WERI-Rb-1 (cell line): Measurements from ENCODE around the gene RIPOR3.

Experiments
- DNase-seq: peaks from one replicate; pipeline ENCODE4 v3.0.0-alpha.2; 2020
- H3K27ac ChIP-seq: fragments of 250-450 bp; sonication (Bioruptor Pico); 2 replicates; pipeline ENCODE4 v1.5.1; 2020; ENCODE audit warnings: mild to moderate bottlenecking, moderate library complexity
- H3K27me3 ChIP-seq: fragments of 250-450 bp; sonication (Bioruptor Pico); 2 replicates; pipeline ENCODE4 v1.5.1; 2021; ENCODE audit warnings: mild to moderate bottlenecking, low read depth, moderate library complexity; ENCODE audit not compliant: insufficient read depth, severe bottlenecking
- H3K36me3 ChIP-seq: fragments of 250-450 bp; sonication (Bioruptor Pico); 2 replicates; pipeline ENCODE4 v1.5.1; 2020; ENCODE audit warnings: mild to moderate bottlenecking, moderate library complexity
- H3K4me3 ChIP-seq: 2 replicates; pipeline ENCODE4 v1.5.1; 2011; ENCODE audit warnings: low read depth, mild to moderate bottlenecking, control low read depth, low read length
- H3K9me3 ChIP-seq: fragments of 250-450 bp; sonication (Bioruptor Pico); 2 replicates; pipeline ENCODE4 v1.5.1; 2021; ENCODE audit warnings: mild to moderate bottlenecking, moderate library complexity; ENCODE audit not compliant: severe bottlenecking
- TF ChIP-seq, protein P1 (sequence below): IDR thresholded peaks from 2 replicates; pipeline ENCODE4 v1.5.1; 2011; ENCODE audit warnings: low read depth, mild to moderate bottlenecking, control low read depth, inconsistent platforms, low read length

The RIPOR3 gene

DNA sequence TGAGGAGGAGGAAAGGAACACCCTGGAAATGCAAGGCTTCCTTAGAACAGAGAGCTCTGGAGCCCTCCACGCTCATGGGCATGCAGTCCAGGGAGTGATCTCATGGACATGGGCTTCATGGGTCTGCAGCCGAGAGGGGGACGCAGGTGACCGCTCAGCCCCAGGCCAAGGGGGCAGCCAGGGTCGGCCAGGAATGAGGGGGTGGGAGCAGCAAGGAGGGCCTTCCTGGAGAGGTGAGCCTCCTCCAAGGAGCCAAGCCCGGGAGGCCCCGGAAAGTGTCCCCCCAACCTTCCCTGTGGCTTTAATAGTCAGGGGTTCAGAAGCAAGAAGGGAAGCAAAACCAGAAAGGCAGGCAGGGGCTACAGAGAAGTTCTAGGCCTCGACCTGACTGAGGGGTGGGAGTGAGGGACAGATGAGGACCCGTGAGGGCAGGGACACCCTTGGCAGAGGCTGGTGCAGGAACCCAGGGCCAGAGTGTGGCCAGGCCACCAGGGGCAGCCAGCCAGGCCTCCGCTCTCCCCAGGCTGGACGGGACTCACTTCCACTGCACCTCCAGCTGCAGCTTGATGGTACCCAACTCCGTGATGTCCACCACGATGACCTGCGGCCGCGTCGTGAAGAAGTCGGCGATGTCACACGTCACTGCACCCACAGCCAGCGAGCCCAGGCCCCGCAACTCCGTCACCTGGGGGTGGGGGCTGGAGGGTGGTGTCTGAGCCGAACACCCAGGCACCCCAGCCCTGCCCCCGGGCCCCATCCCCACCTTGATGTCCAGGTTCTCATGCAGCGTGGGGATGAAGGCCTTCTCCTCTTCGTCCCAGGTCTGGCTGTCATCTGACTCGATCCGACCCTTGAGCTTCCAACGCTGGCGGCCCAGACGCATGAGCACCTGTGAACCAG is 83.2 kb downstream of the RIPOR3 start:
- H3K9me3 ChIP-seq, result no peaks in the 10 kb centered on the region
- no peak for DNase-seq
- no peak overlapping the region for H3K4me3 ChIP-seq
- no peaks in the 10 kb centered on the region for H3K36me3 ChIP-seq
- no peaks in the 10 kb centered on the region for H3K27me3 ChIP-seq
- H3K27ac ChIP-seq, result no peak overlapping the region
- TF ChIP-seq, protein P1, sequence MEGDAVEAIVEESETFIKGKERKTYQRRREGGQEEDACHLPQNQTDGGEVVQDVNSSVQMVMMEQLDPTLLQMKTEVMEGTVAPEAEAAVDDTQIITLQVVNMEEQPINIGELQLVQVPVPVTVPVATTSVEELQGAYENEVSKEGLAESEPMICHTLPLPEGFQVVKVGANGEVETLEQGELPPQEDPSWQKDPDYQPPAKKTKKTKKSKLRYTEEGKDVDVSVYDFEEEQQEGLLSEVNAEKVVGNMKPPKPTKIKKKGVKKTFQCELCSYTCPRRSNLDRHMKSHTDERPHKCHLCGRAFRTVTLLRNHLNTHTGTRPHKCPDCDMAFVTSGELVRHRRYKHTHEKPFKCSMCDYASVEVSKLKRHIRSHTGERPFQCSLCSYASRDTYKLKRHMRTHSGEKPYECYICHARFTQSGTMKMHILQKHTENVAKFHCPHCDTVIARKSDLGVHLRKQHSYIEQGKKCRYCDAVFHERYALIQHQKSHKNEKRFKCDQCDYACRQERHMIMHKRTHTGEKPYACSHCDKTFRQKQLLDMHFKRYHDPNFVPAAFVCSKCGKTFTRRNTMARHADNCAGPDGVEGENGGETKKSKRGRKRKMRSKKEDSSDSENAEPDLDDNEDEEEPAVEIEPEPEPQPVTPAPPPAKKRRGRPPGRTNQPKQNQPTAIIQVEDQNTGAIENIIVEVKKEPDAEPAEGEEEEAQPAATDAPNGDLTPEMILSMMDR, result no peak

DNA sequence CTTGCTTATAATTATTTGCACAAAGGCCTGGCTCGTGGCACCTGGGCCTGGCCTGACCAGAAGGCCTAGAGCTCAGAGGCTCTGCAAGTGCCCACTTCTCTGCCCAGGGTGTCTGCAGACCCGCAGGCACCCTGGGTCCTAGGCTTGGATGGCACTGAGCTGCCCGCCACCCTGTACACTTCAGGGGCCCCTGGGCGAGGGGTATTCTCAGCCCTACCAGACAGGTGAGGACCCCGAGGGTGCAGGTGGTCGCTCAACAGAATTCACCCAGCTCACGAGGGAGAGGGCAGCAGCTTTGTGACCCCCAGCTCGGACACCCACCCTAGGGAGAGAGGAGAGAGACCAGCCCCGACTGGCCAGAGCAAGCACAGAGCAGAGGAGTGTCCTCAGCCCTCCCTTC is 83.9 kb downstream of the RIPOR3 start:
- DNase-seq, result no peak
- H3K36me3 ChIP-seq, result no peaks in the 10 kb centered on the region
- H3K4me3 ChIP-seq, result no peak overlapping the region
- TF ChIP-seq, protein P1, result no peak
- no peak overlapping the region for H3K27ac ChIP-seq
- H3K27me3 ChIP-seq, result no peaks in the 10 kb centered on the region
- no peaks in the 10 kb centered on the region for H3K9me3 ChIP-seq

DNA sequence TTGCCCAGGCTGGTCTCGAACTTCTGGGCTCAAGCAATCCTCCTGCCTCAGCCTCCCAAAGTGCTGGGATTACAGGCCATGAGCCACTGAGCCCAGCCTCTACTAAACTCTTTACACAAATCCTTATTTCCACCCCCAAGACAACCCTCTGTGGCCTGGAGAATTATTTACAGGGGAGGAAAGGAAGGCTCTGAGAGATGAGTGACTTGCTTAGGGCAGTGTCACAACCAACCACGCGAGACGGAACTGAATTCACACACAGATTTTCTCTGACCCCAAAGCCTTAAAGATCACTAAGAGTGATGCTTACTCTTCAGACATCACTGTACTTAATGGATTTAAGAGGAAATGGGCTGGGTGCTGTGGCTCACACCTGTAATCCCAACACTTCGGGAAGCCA is 86.2 kb downstream of the RIPOR3 start:
- Histone ChIP-seq H3K27ac (no peak overlapping the region), H3K9me3 (no peaks in the 10 kb centered on the region), H3K27me3 (no peaks in the 10 kb centered on the region), H3K36me3 (no peaks in the 10 kb centered on the region), H3K4me3 (no peak overlapping the region)
- TF ChIP-seq, protein P1, result no peak
- no peak for DNase-seq

DNA sequence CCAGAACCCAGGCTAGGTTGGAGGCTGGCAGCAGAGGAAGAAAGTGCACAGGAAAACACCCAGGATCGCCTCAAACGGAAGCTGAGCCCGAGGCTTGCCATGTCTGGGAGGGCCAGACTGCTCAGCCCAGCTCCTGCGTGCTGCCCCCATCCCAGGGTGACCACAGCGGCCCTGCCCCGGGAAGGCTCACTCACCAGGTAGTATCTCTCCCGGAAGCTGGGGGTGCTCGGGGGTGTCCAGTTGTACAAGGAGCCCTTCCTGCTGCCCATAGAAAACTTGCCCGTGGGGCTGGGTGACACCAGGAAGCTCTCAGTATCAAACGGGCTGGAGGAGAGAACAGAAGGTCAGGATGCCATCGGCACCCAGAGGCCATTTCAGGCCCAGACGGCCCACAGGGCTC is 86.9 kb downstream of the RIPOR3 start:
- Histone ChIP-seq H3K36me3 (no peaks in the 10 kb centered on the region), H3K27me3 (no peaks in the 10 kb centered on the region), H3K9me3 (no peaks in the 10 kb centered on the region), H3K27ac (no peak overlapping the region), H3K4me3 (no peak overlapping the region)
- no peak for DNase-seq
- TF ChIP-seq, protein P1, result no peak

DNA sequence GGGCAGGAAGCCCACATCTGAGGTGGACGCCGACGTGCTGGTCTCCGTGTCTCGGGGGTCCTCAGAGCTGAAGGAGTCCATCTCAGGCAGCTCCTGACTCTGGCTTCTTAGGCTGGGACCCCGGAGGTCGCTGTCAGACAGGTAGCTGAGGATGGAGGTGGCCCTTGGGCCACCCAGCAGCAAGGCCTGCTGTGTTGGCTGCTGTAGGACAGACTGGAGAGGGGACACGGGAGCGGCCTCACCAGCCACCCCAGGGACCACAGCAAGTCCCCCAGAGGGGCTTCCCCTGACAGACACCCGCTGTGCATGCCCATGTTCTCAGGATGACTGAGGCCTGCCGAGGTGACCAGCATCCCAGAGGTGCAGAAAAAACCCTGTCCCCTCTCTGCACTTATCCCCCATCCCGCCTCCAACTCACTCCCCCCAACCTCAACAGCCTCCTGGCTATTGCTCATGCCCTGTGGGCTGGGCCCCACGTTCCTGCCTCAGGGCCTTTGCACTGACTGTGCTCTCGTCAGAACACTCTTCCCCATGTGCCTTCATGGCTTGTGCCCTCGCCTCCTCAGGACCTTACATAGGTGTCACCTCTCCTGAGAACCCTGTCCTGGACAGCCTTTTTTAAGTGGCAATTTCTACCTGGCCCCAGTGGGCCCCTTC is 88.8 kb downstream of the RIPOR3 start:
- H3K36me3 ChIP-seq, result no peaks in the 10 kb centered on the region
- no peaks in the 10 kb centered on the region for H3K9me3 ChIP-seq
- TF ChIP-seq, protein P1, result no peak
- DNase-seq, result no peak
- H3K27ac ChIP-seq, result no peak overlapping the region
- no peaks in the 10 kb centered on the region for H3K27me3 ChIP-seq
- no peak overlapping the region for H3K4me3 ChIP-seq
